ENCODE measurements around the gene LTBP3. TPM values are rescaled to one million over a fixed set of nuclear protein-coding genes. Genes with fewer than 3 reads are reported as not detected.

LTBP3 gene
- total and polyA plus RNA-seq, 9 of the 15 experiments (the other 6 are each of a cell fraction or from before 2014, with no cell fraction given): 0.06 to 20.5 (median 4.8) TPM

DNA sequence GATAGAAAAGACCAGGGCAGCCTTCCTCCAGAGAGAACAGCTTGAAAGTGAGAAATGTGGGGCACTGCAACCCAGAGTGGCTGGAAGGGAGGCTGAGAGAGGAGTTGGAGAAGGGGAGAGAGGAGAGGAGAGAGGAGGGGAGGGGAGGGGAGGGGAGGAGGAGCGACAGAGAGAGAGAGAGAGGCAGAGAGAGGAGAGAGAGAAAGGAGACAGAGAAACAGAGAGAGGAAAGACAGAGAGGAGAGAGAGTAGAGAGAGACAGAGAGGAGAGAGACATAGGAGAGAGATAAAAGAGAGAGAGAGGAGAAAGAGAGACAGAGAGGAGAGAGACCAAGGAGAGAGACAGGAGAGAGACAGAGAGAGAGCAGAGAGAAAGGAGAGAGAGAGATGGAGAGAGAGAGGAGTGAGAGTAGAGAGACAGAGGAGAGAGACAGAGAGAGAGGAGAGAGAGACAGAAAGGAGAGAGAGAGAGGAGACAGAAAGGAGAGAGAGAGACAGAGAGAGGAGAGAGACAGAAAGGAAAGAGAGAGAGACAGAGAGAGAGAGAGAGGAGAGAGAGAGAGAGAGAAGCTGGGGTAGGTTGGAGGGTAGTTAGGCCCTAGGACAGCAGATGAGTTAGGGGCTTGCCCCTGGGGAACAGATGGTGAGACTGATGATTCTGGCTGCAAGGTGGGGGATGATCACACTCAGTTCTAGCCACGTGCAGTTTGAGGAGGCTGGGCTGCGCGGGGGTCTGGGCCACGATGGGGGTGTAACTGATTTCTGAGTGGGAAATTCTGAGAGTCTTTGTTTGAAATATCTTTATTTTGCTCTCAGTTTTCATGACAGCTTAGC is 41.8 kb downstream of the LTBP3 start (continued):
- TF ChIP-seq BRF2 (IDR thresholded peaks at IDR 0.05; ENCODE audit: borderline replicate concordance, insufficient read depth, insufficient read length): no peak
- TF ChIP-seq CBFA2T2 (conservative IDR thresholded peaks at IDR 0.05): no peak
- no peak for TF ChIP-seq MEF2D (tag; conservative IDR thresholded peaks at IDR 0.05; ENCODE audit: low read depth)
- TF ChIP-seq TOE1 (IDR thresholded peaks at IDR 0.05; ENCODE audit: borderline replicate concordance): no peak; the same call in 1 of the 2 replicates
- no peak for TF ChIP-seq TOE1 (CRISPR knock-in tag; IDR thresholded peaks at IDR 0.05; ENCODE audit: borderline replicate concordance, low read depth)
- TF ChIP-seq KDM1A (IDR thresholded peaks at IDR 0.05): peak in 1 of 2 experiments; percentile 61; a peak in 2 of 4 replicates
- TF ChIP-seq ESRRB (CRISPR knock-in tag; IDR thresholded peaks at IDR 0.05; ENCODE audit: borderline replicate concordance): no peak
- TF ChIP-seq PTBP1 (IDR thresholded peaks at IDR 0.05; ENCODE audit: low read depth, low read length): no peak
- TF ChIP-seq NFE2L1 (tag; IDR thresholded peaks at IDR 0.05; ENCODE audit: borderline replicate concordance, low read depth): no peak
- peak; percentile 26; the same call in 1 of the 2 replicates for TF ChIP-seq ARID1B (IDR thresholded peaks at IDR 0.05)
- TF ChIP-seq EHMT2 (IDR thresholded peaks at IDR 0.05): 0 out of 2 replicates have a peak, but pooled peaks have one; percentile 46
- no peak for TF ChIP-seq DDX20 (tag; IDR thresholded peaks at IDR 0.05; ENCODE audit: low read depth)
- TF ChIP-seq ADNP (tag; IDR thresholded peaks at IDR 0.05): no peak
- no peak for TF ChIP-seq RBM25 (IDR thresholded peaks at IDR 0.05; ENCODE audit: low read depth, low read length, severe bottlenecking)
- peak in 1 of 2 experiments; percentile 44; a peak in 2 of 4 replicates for TF ChIP-seq TRIM24 (IDR thresholded peaks at IDR 0.05)
- TF ChIP-seq BCOR (IDR thresholded peaks at IDR 0.05): peak; percentile 47; the same call in 1 of the 2 replicates
- TF ChIP-seq AFF4 (CRISPR knock-in tag; IDR thresholded peaks at IDR 0.05): no peak
- TF ChIP-seq MITF (IDR thresholded peaks at IDR 0.05): no peak
- TF ChIP-seq ETV1 (tag; conservative IDR thresholded peaks at IDR 0.05; ENCODE audit: low read depth): no peak
- TF ChIP-seq, protein P1, sequence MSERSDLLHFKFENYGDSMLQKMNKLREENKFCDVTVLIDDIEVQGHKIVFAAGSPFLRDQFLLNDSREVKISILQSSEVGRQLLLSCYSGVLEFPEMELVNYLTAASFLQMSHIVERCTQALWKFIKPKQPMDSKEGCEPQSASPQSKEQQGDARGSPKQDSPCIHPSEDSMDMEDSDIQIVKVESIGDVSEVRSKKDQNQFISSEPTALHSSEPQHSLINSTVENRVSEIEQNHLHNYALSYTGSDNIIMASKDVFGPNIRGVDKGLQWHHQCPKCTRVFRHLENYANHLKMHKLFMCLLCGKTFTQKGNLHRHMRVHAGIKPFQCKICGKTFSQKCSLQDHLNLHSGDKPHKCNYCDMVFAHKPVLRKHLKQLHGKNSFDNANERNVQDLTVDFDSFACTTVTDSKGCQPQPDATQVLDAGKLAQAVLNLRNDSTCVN (CRISPR knock-in tag; IDR thresholded peaks at IDR 0.05): peak; percentile 91
- no peak for TF ChIP-seq U2AF1 (optimal IDR thresholded peaks at IDR 0.05; ENCODE audit: low read depth, low read length)
